GM12878 (cell line): ENCODE data around the gene GPR26. TPM values are rescaled to one million over a fixed set of nuclear protein-coding genes. Genes with fewer than 3 reads are reported as not detected.

Experiments used
- ATAC-seq: fragments of 200-7000 bp; cut with Tn5 transposase; 3 replicates; pipeline ENCODE4 v1.9.1; 2020; ENCODE audit warnings: mild to moderate bottlenecking, moderate library complexity
- BruUV-seq: library from RNA; stranded (reverse); fragments of 400-500 nt; replicated peaks from 2 replicates; lab custom pipeline; 2021; lab: Mats Ljungman, UMichigan
- CTCF ChIA-PET: fragments of 300-600 bp; sonication (Branson Sonifier 250); formaldehyde crosslinking; extraction: SDS; loops from one replicate; lab custom pipeline; 2021; ENCODE audit warnings: inconsistent platforms; lab: Yijun Ruan, JAX
- POLR2A ChIA-PET: fragments of 350-600 bp; formaldehyde crosslinking; extraction: SDS; loops from one replicate; lab custom pipeline; 2021; ENCODE audit warnings: inconsistent platforms; lab: Charles Lee
- RAD21 ChIA-PET: fragments of 300-600 bp; sonication (Branson Sonifier 250); formaldehyde crosslinking; loops from one replicate; lab custom pipeline; 2023; ENCODE audit warnings: antibody characterized with exemption; ENCODE audit not compliant: unreplicated experiment; lab: Charles Lee
- SMC1A ChIA-PET: fragments of 300-600 bp; sonication (Branson Sonifier 250); formaldehyde crosslinking; loops from one replicate; lab custom pipeline; 2023; ENCODE audit not compliant: unreplicated experiment, uncharacterized antibody; lab: Charles Lee
- DNase-seq: peaks from one replicate; pipeline ENCODE4 v3.0.0-alpha.2; 2011; ENCODE audit warnings: low read depth, low spot score
- FAIRE-seq: peaks from 3 replicates; lab custom pipeline; 2011; peaks lifted over from hg19 to GRCh38; lab: Jason Lieb, UNC
- H2AFZ ChIP-seq: 2 replicates; pipeline ENCODE4 v1.6.0; 2011; ENCODE audit warnings: low read depth, low read length, control low read depth; ENCODE audit not compliant: control insufficient read depth
- H3K27ac ChIP-seq: 2 replicates; pipeline ENCODE4 v1.5.1; 2011; ENCODE audit warnings: control low read depth; ENCODE audit not compliant: control insufficient read depth, insufficient read depth
- H3K27me3 ChIP-seq, 2 experiments: replicated peaks in 1 of 2; 2 replicates each; pipeline versions ENCODE4 v1.6.0 to v1.6.1; 2011; ENCODE audit warnings: low read length in 1 of 2; ENCODE audit not compliant: control insufficient read depth in 2 of 2, insufficient read depth in 2 of 2
- H3K36me3 ChIP-seq, 2 experiments: 2 replicates each; pipeline ENCODE4 v1.5.1; 2011; ENCODE audit warnings: low read length in 1 of 2; ENCODE audit not compliant: control insufficient read depth in 2 of 2, insufficient read depth in 2 of 2
- H3K4me1 ChIP-seq: 2 replicates; pipeline ENCODE4 v1.6.1; 2011; ENCODE audit warnings: mild to moderate bottlenecking, low read length, moderate library complexity, mixed read lengths; ENCODE audit not compliant: control insufficient read depth, insufficient read depth
- H3K4me2 ChIP-seq: 2 replicates; pipeline ENCODE4 v1.6.0; 2011; ENCODE audit warnings: control low read depth; ENCODE audit not compliant: control insufficient read depth, insufficient read depth
- H3K4me3 ChIP-seq: fragments of 200-600 bp; sonication (generic); 2 replicates; pipeline ENCODE4 v1.5.1; 2016
- H3K79me2 ChIP-seq: 2 replicates; pipeline ENCODE4 v1.6.0; 2011; ENCODE audit warnings: low read length; ENCODE audit not compliant: control insufficient read depth, insufficient read depth
- H3K9ac ChIP-seq: 2 replicates; pipeline ENCODE4 v1.8.0; 2011; ENCODE audit warnings: low read length, control low read depth, mixed read lengths; ENCODE audit not compliant: control insufficient read depth, insufficient read depth
- H3K9me3 ChIP-seq: replicated peaks from 3 replicates; pipeline ENCODE4 v1.5.1; 2011; ENCODE audit warnings: mild to moderate bottlenecking, low read length; ENCODE audit not compliant: control insufficient read depth, insufficient read depth
- H4K20me1 ChIP-seq: 2 replicates; pipeline ENCODE4 v1.6.0; 2011; ENCODE audit not compliant: control insufficient read depth, insufficient read depth
- BCL11A ChIP-seq: IDR thresholded peaks from 2 replicates; pipeline ENCODE4 v1.6.1; 2011; ENCODE audit warnings: low read depth, low read length
- FOS ChIP-seq: IDR thresholded peaks from 3 replicates; pipeline ENCODE4 v1.6.1; 2011; ENCODE audit warnings: borderline replicate concordance; ENCODE audit not compliant: insufficient read length; ENCODE audit errors: extremely low read depth
- FOXM1 ChIP-seq: IDR thresholded peaks from 2 replicates; pipeline ENCODE4 v1.6.1; 2012; ENCODE audit warnings: low read depth, mild to moderate bottlenecking, inconsistent platforms, low read length, moderate library complexity
- KLF5 ChIP-seq: fragments of 450-650 bp; IDR thresholded peaks from 2 replicates; pipeline ENCODE4 v1.6.1; 2014; ENCODE audit warnings: mild to moderate bottlenecking; ENCODE audit not compliant: partially characterized antibody
- POLR2AphosphoS2 ChIP-seq: IDR thresholded peaks from 2 replicates; pipeline ENCODE4 v1.6.1; 2011; ENCODE audit warnings: low read depth, mild to moderate bottlenecking, low read length, improper control_type of control experiment, moderate library complexity
- RCOR1 ChIP-seq: conservative IDR thresholded peaks from 2 replicates; pipeline ENCODE4 v1.6.1; 2012; ENCODE audit warnings: low read depth, low read length, improper control_type of control experiment
- SMAD5 ChIP-seq: IDR thresholded peaks from 2 replicates; pipeline ENCODE4 v1.6.1; 2016; ENCODE audit warnings: antibody characterized with exemption, low read depth
- SPI1 ChIP-seq: IDR thresholded peaks from 2 replicates; pipeline ENCODE4 v1.6.1; 2011; ENCODE audit warnings: low read depth, mild to moderate bottlenecking, low read length, moderate library complexity, borderline replicate concordance; ENCODE audit not compliant: insufficient read depth
- STAT1 ChIP-seq: fragments of 450-650 bp; conservative IDR thresholded peaks from 2 replicates; pipeline ENCODE4 v1.6.1; 2014; ENCODE audit warnings: antibody characterized with exemption, mild to moderate bottlenecking
- TCF12 ChIP-seq: IDR thresholded peaks from 2 replicates; pipeline ENCODE4 v1.6.1; 2011; ENCODE audit warnings: low read depth, mild to moderate bottlenecking, low read length
- ZBTB11 ChIP-seq: fragments of 450-650 bp; formaldehyde crosslinking; IDR thresholded peaks from 2 replicates; pipeline ENCODE4 v1.5.0; 2022; ENCODE audit warnings: mild to moderate bottlenecking, missing genetic modification characterization
- WGBS: methylation state at CpG from one replicate; pipeline ENCODE4 v1.1.6; 2016; ENCODE audit warnings: low lambda C conversion rate; ENCODE audit not compliant: insufficient replicate concordance, insufficient coverage; ENCODE audit errors: missing lambda C conversion rate; 5-methylcytosine and 5-hydroxymethylcytosine counted together
- in situ Hi-C: fragments of 300-500 bp; cut with MboI; formaldehyde crosslinking; loops from 9 replicates; pipeline ENCODE4 v1.14.3; 2018; ENCODE audit warnings: mixed read lengths
- intact Hi-C: fragments of 100-400 bp; cut with micrococcal nuclease; formaldehyde crosslinking; loops from one replicate; pipeline ENCODE4 v1.14.2; 2022; ENCODE audit not compliant: unreplicated experiment
- polyA plus RNA-seq, 11 experiments: library from polyadenylated mRNA; depleted of rRNA in 4 of 11; unstranded in 6 of 11; stranded (reverse) in 5 of 11; fragments of >200 nt; fragmentation: Nextera tagmentation in 4 of 11; fragmentation: Illumina TruSeq in 1 of 11; extraction: Ambion mirVana in 4 of 11; extraction: Trizol in 1 of 11; gene quantifications; 1 replicate in 1 of 11; 2 replicates in 10 of 11; pipeline versions ENCODE4 v1.2.1 to v1.2.3, GENCODE V29; 2011 to 2016; ENCODE audit warnings: inconsistent platforms in 2 of 11, missing spikeins in 2 of 11, low read depth in 1 of 11
- total RNA-seq, 4 experiments: library from RNA; depleted of rRNA in 3 of 4; stranded (reverse); fragments of >200 nt in 3 of 4; fragmentation: Illumina TruSeq in 1 of 4; extraction: Trizol in 1 of 4; gene quantifications; 2 replicates each; pipeline versions ENCODE4 v1.2.1 to v1.2.3, GENCODE V29; 2013 to 2021
- TF ChIP-seq, protein P1 (sequence below): fragments of 450-650 bp; IDR thresholded peaks from 2 replicates; pipeline ENCODE4 v1.6.1; 2018; ENCODE audit warnings: mild to moderate bottlenecking, low read depth, moderate library complexity; ENCODE audit not compliant: partially characterized antibody
- TF ChIP-seq, protein P2 (sequence below): IDR thresholded peaks from 2 replicates; pipeline ENCODE4 v1.6.1; 2012; ENCODE audit warnings: low read length, inconsistent platforms
- TF ChIP-seq, protein P3 (sequence below): fragments of 450-650 bp; IDR thresholded peaks from 2 replicates; pipeline ENCODE4 v1.6.1; 2017; ENCODE audit warnings: mild to moderate bottlenecking

The GPR26 gene
- total and polyA plus RNA-seq, 10 of the 15 experiments (the other 5 are each of a cell fraction or from before 2014, with no cell fraction given) = 0.01 to 0.03 TPM; not detected in 8

DNA sequence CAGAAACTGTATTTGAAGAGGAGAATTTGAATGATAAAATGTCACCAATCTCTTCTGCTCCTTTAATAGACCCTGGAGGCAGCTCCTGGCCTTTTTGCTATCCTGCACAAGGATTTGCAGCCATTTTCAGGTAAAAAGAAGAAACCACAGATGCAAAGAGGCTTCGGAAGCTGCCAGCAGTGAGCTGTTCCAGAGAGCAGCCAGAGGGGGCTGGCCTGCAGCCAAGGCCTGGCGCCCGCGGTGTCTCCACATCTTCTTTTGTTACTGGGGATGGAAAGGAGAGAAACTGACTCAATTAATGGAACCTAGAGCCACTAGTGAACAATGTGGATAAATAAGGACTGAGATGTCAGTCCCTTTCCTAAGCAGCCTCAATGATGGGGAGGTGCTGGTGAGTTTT is 23.9 kb upstream of the GPR26 start (continued):
- TF ChIP-seq, protein P1, sequence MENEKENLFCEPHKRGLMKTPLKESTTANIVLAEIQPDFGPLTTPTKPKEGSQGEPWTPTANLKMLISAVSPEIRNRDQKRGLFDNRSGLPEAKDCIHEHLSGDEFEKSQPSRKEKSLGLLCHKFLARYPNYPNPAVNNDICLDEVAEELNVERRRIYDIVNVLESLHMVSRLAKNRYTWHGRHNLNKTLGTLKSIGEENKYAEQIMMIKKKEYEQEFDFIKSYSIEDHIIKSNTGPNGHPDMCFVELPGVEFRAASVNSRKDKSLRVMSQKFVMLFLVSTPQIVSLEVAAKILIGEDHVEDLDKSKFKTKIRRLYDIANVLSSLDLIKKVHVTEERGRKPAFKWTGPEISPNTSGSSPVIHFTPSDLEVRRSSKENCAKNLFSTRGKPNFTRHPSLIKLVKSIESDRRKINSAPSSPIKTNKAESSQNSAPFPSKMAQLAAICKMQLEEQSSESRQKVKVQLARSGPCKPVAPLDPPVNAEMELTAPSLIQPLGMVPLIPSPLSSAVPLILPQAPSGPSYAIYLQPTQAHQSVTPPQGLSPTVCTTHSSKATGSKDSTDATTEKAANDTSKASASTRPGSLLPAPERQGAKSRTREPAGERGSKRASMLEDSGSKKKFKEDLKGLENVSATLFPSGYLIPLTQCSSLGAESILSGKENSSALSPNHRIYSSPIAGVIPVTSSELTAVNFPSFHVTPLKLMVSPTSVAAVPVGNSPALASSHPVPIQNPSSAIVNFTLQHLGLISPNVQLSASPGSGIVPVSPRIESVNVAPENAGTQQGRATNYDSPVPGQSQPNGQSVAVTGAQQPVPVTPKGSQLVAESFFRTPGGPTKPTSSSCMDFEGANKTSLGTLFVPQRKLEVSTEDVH = no peak
- TF ChIP-seq, all 136 proteins: peak for 0

DNA sequence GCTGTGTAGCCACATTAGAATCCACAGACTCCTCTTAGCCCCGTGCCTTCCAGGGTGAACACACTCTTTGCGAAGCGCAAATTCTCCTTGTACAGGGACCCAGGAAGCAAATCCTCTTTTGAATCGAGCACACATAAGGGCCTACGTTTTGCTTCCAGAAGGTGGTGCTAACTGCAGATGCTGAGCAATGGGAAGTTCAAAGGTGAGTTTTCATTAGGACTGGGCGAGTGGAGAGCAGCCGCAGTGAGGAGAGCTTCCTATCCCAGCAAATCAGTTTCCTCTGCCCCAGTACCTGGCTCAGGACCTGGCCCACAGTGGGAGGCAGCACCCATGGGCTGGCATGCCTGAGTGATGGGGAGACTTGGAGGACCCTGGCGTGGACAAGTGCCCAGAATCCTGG is 23.5 kb upstream of the GPR26 start:
- no peaks in the 10 kb centered on the region for H3K79me2 ChIP-seq
- H4K20me1 ChIP-seq = no peaks in the 10 kb centered on the region
- in situ Hi-C loops (no loop called here), intact Hi-C loops (no loop called here)
- no peaks in the 10 kb centered on the region for H3K36me3 ChIP-seq
- ChIA-PET SMC1A (no interaction called here), RAD21 (no interaction called here), POLR2A (no interaction called here), CTCF (no interaction called here)
- no peaks in the 10 kb centered on the region for H3K4me1 ChIP-seq
- H3K9me3 ChIP-seq = no peaks in the 10 kb centered on the region
- ATAC-seq (no peak), FAIRE-seq (no peak), DNase-seq (no peak)
- WGBS = 28% methylated on average over 8 of the region's 8 CpGs
- H3K4me2 ChIP-seq = no peak overlapping the region
- no peak overlapping the region for H3K4me3 ChIP-seq
- H3K27ac ChIP-seq = no peak overlapping the region
- no peak overlapping the region for H2AFZ ChIP-seq
- peaks cover 2 to 7% of the 10 kb centered on the region in 2 experiments; a peak in 2 of 4 replicates for H3K27me3 ChIP-seq
- no TSS peak for BruUV-seq
- no peak overlapping the region for H3K9ac ChIP-seq
- TF ChIP-seq FOS = no peak
- TF ChIP-seq RCOR1 = no peak
- TF ChIP-seq TCF12 = no peak
- TF ChIP-seq FOXM1 = no peak
- TF ChIP-seq, protein P2, sequence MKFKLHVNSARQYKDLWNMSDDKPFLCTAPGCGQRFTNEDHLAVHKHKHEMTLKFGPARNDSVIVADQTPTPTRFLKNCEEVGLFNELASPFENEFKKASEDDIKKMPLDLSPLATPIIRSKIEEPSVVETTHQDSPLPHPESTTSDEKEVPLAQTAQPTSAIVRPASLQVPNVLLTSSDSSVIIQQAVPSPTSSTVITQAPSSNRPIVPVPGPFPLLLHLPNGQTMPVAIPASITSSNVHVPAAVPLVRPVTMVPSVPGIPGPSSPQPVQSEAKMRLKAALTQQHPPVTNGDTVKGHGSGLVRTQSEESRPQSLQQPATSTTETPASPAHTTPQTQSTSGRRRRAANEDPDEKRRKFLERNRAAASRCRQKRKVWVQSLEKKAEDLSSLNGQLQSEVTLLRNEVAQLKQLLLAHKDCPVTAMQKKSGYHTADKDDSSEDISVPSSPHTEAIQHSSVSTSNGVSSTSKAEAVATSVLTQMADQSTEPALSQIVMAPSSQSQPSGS = no peak
- TF ChIP-seq POLR2AphosphoS2 = no peak
- no peak for TF ChIP-seq BCL11A
- no peak for TF ChIP-seq KLF5
- no peak for TF ChIP-seq ZBTB11
- TF ChIP-seq SPI1 = no peak
- TF ChIP-seq STAT1 = no peak
- TF ChIP-seq, protein P3, sequence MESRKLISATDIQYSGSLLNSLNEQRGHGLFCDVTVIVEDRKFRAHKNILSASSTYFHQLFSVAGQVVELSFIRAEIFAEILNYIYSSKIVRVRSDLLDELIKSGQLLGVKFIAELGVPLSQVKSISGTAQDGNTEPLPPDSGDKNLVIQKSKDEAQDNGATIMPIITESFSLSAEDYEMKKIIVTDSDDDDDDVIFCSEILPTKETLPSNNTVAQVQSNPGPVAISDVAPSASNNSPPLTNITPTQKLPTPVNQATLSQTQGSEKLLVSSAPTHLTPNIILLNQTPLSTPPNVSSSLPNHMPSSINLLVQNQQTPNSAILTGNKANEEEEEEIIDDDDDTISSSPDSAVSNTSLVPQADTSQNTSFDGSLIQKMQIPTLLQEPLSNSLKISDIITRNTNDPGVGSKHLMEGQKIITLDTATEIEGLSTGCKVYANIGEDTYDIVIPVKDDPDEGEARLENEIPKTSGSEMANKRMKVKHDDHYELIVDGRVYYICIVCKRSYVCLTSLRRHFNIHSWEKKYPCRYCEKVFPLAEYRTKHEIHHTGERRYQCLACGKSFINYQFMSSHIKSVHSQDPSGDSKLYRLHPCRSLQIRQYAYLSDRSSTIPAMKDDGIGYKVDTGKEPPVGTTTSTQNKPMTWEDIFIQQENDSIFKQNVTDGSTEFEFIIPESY = no peak
- no peak for TF ChIP-seq SMAD5
